Measurements from ENCODE around the gene C2orf42.

GRCh38 chr2:70192516-70192915 is 1.7 kb upstream of the C2orf42 start:
- TF ChIP-seq, protein P1, sequence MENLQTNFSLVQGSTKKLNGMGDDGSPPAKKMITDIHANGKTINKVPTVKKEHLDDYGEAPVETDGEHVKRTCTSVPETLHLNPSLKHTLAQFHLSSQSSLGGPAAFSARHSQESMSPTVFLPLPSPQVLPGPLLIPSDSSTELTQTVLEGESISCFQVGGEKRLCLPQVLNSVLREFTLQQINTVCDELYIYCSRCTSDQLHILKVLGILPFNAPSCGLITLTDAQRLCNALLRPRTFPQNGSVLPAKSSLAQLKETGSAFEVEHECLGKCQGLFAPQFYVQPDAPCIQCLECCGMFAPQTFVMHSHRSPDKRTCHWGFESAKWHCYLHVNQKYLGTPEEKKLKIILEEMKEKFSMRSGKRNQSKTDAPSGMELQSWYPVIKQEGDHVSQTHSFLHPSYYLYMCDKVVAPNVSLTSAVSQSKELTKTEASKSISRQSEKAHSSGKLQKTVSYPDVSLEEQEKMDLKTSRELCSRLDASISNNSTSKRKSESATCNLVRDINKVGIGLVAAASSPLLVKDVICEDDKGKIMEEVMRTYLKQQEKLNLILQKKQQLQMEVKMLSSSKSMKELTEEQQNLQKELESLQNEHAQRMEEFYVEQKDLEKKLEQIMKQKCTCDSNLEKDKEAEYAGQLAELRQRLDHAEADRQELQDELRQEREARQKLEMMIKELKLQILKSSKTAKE (IDR thresholded peaks at IDR 0.05; ENCODE audit: low read depth, poor library complexity, severe bottlenecking): no peak
- no peak for TF ChIP-seq NFXL1 (IDR thresholded peaks at IDR 0.05; ENCODE audit: borderline replicate concordance)
- no peak for TF ChIP-seq ASH2L (IDR thresholded peaks at IDR 0.05; ENCODE audit: borderline replicate concordance, low read depth)
- no peak for TF ChIP-seq SIN3A (IDR thresholded peaks at IDR 0.05; ENCODE audit: low read depth, low read length)
- TF ChIP-seq, protein P2, sequence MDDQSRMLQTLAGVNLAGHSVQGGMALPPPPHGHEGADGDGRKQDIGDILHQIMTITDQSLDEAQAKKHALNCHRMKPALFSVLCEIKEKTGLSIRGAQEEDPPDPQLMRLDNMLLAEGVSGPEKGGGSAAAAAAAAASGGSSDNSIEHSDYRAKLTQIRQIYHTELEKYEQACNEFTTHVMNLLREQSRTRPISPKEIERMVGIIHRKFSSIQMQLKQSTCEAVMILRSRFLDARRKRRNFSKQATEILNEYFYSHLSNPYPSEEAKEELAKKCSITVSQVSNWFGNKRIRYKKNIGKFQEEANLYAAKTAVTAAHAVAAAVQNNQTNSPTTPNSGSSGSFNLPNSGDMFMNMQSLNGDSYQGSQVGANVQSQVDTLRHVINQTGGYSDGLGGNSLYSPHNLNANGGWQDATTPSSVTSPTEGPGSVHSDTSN (IDR thresholded peaks at IDR 0.05; ENCODE audit: insufficient replicate concordance, low read depth, low read length): no peak
- no peak for TF ChIP-seq YY1 (IDR thresholded peaks at IDR 0.05; ENCODE audit: low read depth, low read length)
- TF ChIP-seq EZH2 (IDR thresholded peaks at IDR 0.05; ENCODE audit: borderline replicate concordance, control insufficient read depth, low read depth, low read length): no peak
- no peak for TF ChIP-seq POLR2A (IDR thresholded peaks at IDR 0.05; ENCODE audit: low read depth, low read length)
- TF ChIP-seq CHD2 (IDR thresholded peaks at IDR 0.05; ENCODE audit: borderline replicate concordance, low read depth, low read length): no peak
- TF ChIP-seq, protein P3, sequence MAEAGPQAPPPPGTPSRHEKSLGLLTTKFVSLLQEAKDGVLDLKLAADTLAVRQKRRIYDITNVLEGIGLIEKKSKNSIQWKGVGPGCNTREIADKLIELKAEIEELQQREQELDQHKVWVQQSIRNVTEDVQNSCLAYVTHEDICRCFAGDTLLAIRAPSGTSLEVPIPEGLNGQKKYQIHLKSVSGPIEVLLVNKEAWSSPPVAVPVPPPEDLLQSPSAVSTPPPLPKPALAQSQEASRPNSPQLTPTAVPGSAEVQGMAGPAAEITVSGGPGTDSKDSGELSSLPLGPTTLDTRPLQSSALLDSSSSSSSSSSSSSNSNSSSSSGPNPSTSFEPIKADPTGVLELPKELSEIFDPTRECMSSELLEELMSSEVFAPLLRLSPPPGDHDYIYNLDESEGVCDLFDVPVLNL (IDR thresholded peaks at IDR 0.05; ENCODE audit: low read depth, low read length): no peak
- no peak for TF ChIP-seq POLR2AphosphoS2 (IDR thresholded peaks at IDR 0.05; ENCODE audit: low read depth, low read length)
